NT2/D1 (cell line): ENCODE results near the gene TMEM225B.
A peak's percentile ranks its signal among the peaks of the same experiment; 100 is the strongest.

ENCODE experiments used
- DNase-seq: peaks from one replicate; pipeline ENCODE4 v3.0.0-alpha.2; 2011; ENCODE audit warnings: low read depth, low spot score
- H3K27me3 ChIP-seq: 2 replicates; pipeline ENCODE4 v1.6.0; 2011; ENCODE audit warnings: mild to moderate bottlenecking; ENCODE audit not compliant: insufficient read length, insufficient read depth
- H3K36me3 ChIP-seq: 2 replicates; pipeline ENCODE4 v1.6.1; 2011; ENCODE audit warnings: mild to moderate bottlenecking, low read length, mixed read lengths; ENCODE audit not compliant: insufficient read depth, insufficient read length
- H3K4me1 ChIP-seq: 2 replicates; pipeline ENCODE4 v1.5.1; 2011; ENCODE audit not compliant: insufficient read depth, insufficient read length
- H3K4me3 ChIP-seq: 2 replicates; pipeline ENCODE4 v1.5.1; 2011; ENCODE audit warnings: low read depth; ENCODE audit not compliant: insufficient read length
- H3K9ac ChIP-seq: 2 replicates; pipeline ENCODE4 v1.6.0; 2011; ENCODE audit warnings: low read depth; ENCODE audit not compliant: insufficient read length
- H3K9me3 ChIP-seq: 2 replicates; pipeline ENCODE4 v1.5.1; 2011; ENCODE audit warnings: mild to moderate bottlenecking, low read length; ENCODE audit not compliant: insufficient read depth
- SUZ12 ChIP-seq: IDR thresholded peaks from 2 replicates; pipeline ENCODE4 v1.6.1; 2011; ENCODE audit not compliant: insufficient read length, insufficient read depth; ENCODE audit errors: extremely low read depth
- YY1 ChIP-seq: IDR thresholded peaks from 2 replicates; pipeline ENCODE4 v1.6.1; 2011; ENCODE audit not compliant: insufficient read length, insufficient read depth
- ZNF274 ChIP-seq: IDR thresholded peaks from 2 replicates; pipeline ENCODE4 v1.6.1; 2011; ENCODE audit warnings: mild to moderate bottlenecking, low read depth, low read length

Gene TMEM225B

GRCh38 chr7:99557940-99558305 lies 40.1 kb upstream of the TMEM225B start:
- DNase-seq, result no peak
- Histone ChIP-seq H3K27me3 (no peaks in the 10 kb centered on the region), H3K9ac (peak overlapping the region; percentile 100), H3K4me3 (peak overlapping the region; percentile 96), H3K36me3 (peaks cover 55% of the 10 kb centered on the region), H3K9me3 (no peaks in the 10 kb centered on the region), H3K4me1 (peaks cover 2% of the 10 kb centered on the region)
- TF ChIP-seq ZNF274 (no peak), YY1 (no peak), SUZ12 (no peak)

- no peak for TF ChIP-seq SUZ12
- TF ChIP-seq ZNF274, result no peak
- TF ChIP-seq YY1, result no peak
- peaks cover 2% of the 10 kb centered on the region for H3K4me1 ChIP-seq
- H3K4me3 ChIP-seq, result peak within 1 kb of the TSS; percentile 96
- no peaks in the 10 kb centered on the region for H3K27me3 ChIP-seq
- H3K9me3 ChIP-seq, result no peaks in the 10 kb centered on the region
- H3K9ac ChIP-seq, result peak within 1 kb of the TSS; percentile 100
- DNase-seq, result peak; percentile 92
- peaks cover 54% of the 10 kb centered on the region for H3K36me3 ChIP-seq
Measured at GRCh38 chr7:99558306-99559174, 39.5 kb upstream of the TMEM225B start, which contains the start of gene ZNF655. ZNF655 (plus strand) TSS chr7:99558642; CDS start chr7:99560560, 1,918 bp downstream.

GRCh38 chr7:99559175-99559915 lies 38.7 kb upstream of the TMEM225B start:
- H3K4me1 ChIP-seq, result peaks cover 2% of the 10 kb centered on the region
- no peak for DNase-seq
- peaks cover 54% of the 10 kb centered on the region for H3K36me3 ChIP-seq
- TF ChIP-seq YY1 (no peak), SUZ12 (no peak), ZNF274 (no peak)
- no peaks in the 10 kb centered on the region for H3K27me3 ChIP-seq
- H3K9ac ChIP-seq, result peak overlapping the region; percentile 100
- peak overlapping the region; percentile 96 for H3K4me3 ChIP-seq
- no peaks in the 10 kb centered on the region for H3K9me3 ChIP-seq

GRCh38 chr7:99560834-99561736 lies 37.0 kb upstream of the TMEM225B start:
- Histone ChIP-seq H3K9me3 (no peaks in the 10 kb centered on the region), H3K27me3 (no peaks in the 10 kb centered on the region), H3K4me3 (no peak overlapping the region), H3K9ac (no peak overlapping the region), H3K4me1 (peaks cover 2% of the 10 kb centered on the region), H3K36me3 (peaks cover 58% of the 10 kb centered on the region)
- DNase-seq, result no peak
- TF ChIP-seq YY1, result no peak
- no peak for TF ChIP-seq ZNF274
- no peak for TF ChIP-seq SUZ12

GRCh38 chr7:99561737-99562051 lies 36.4 kb upstream of the TMEM225B start:
- Histone ChIP-seq H3K36me3 (peaks cover 59% of the 10 kb centered on the region), H3K4me1 (peaks cover 2% of the 10 kb centered on the region), H3K27me3 (no peaks in the 10 kb centered on the region), H3K4me3 (no peak overlapping the region), H3K9ac (no peak overlapping the region), H3K9me3 (no peaks in the 10 kb centered on the region)
- DNase-seq, result no peak
- TF ChIP-seq ZNF274 (no peak), SUZ12 (no peak), YY1 (no peak)

- H3K9ac ChIP-seq, result peak overlapping the region; percentile 34
- H3K27me3 ChIP-seq, result no peaks in the 10 kb centered on the region
- peaks cover 59% of the 10 kb centered on the region for H3K36me3 ChIP-seq
- TF ChIP-seq SUZ12 (no peak), YY1 (no peak), ZNF274 (no peak)
- peaks cover 2% of the 10 kb centered on the region for H3K4me1 ChIP-seq
- H3K4me3 ChIP-seq, result no peak overlapping the region
- no peak for DNase-seq
- H3K9me3 ChIP-seq, result no peaks in the 10 kb centered on the region
Measured at GRCh38 chr7:99562114-99562784, 35.8 kb upstream of the TMEM225B start.

- Histone ChIP-seq H3K27me3 (no peaks in the 10 kb centered on the region), H3K36me3 (peaks cover 61% of the 10 kb centered on the region), H3K4me1 (peaks cover 2% of the 10 kb centered on the region), H3K9me3 (no peaks in the 10 kb centered on the region), H3K4me3 (no peak overlapping the region), H3K9ac (peak overlapping the region; percentile 34)
- no peak for TF ChIP-seq SUZ12
- TF ChIP-seq ZNF274, result no peak
- TF ChIP-seq YY1, result no peak
- peak; percentile 70 for DNase-seq
Measured at GRCh38 chr7:99562832-99563231, 35.2 kb upstream of the TMEM225B start.
